ENCODE results near the gene COQ10A. TPM values are rescaled to one million over a fixed set of nuclear protein-coding genes. Genes with fewer than 3 reads are reported as not detected.
A peak's percentile ranks its signal among the peaks of the same experiment; 100 is the strongest.

The COQ10A gene
- polyA plus RNA-seq, 1 experiment = 15.6 TPM

GRCh38 chr12:56241424-56242303 lies 25.1 kb upstream of the COQ10A start:
- POLR2A ChIA-PET = no interaction called here

DNA sequence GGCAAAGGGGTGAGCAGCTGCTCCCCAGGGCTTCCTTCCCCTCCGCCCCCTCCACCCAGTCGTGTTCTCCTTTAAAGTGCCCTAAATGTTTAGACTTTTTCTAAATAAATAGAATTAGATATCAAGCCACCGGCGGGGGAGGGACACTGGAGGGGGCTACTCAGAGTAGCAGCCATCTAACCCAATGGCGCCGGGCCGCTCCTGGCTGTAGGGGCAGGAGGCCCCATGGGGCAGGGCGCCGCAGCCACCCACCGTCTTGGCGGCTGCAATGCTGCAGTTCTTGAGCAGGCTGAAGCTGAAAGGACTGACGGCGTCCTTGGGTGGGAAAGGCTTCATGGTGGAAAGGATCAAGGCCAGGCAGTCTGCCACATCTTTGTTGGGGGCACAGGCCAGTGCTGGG lies 23.8 kb upstream of the COQ10A start:
- no peak overlapping the region for H3K4me3 ChIP-seq (ENCODE audit: low read depth, low read length)
- H3K9me3 ChIP-seq (ENCODE audit: control insufficient read depth, insufficient read depth, low read length) = no peaks in the 10 kb centered on the region; the same call in 1 of the 2 replicates
- POLR2A ChIA-PET = interaction anchor here (0.6 kb wide), 1 partner anchor 88 kb away, joined by 3 read pairs; no protein-coding TSS in a partner anchor
- H3K27ac ChIP-seq (ENCODE audit: low read depth, low read length) = no peak overlapping the region
- no peak for TF ChIP-seq CTCF (IDR thresholded peaks at IDR 0.05; ENCODE audit: low read depth, low read length)
- CTCF ChIA-PET = no interaction called here
- no peaks in the 10 kb centered on the region for H3K27me3 ChIP-seq (ENCODE audit: control insufficient read depth, insufficient read depth, low read length)
- DNase-seq (ENCODE audit: low read depth, low spot score) = no peak

More at GRCh38 chr12:56241424-56242303, 25.1 kb upstream of the COQ10A start:
- Histone ChIP-seq H3K9me3 (ENCODE audit: control insufficient read depth, insufficient read depth, low read length) (no peaks in the 10 kb centered on the region; the same call in 1 of the 2 replicates), H3K27me3 (ENCODE audit: control insufficient read depth, insufficient read depth, low read length) (no peaks in the 10 kb centered on the region), H3K4me3 (ENCODE audit: low read depth, low read length) (no peak overlapping the region), H3K27ac (ENCODE audit: low read depth, low read length) (peak overlapping the region; percentile 2)
- no peak for TF ChIP-seq CTCF (IDR thresholded peaks at IDR 0.05; ENCODE audit: low read depth, low read length)
- CTCF ChIA-PET = no interaction called here
- no peak for DNase-seq (ENCODE audit: low read depth, low spot score)

GRCh38 chr12:56243731-56244181 lies 23.0 kb upstream of the COQ10A start:
- no peak overlapping the region for H3K27ac ChIP-seq (ENCODE audit: low read depth, low read length)
- POLR2A ChIA-PET = no interaction called here

GRCh38 chr12:56244494-56244893 lies 22.2 kb upstream of the COQ10A start:
- no peak overlapping the region for H3K4me3 ChIP-seq (ENCODE audit: low read depth, low read length)
- ChIA-PET CTCF (no interaction called here), POLR2A (no interaction called here)
- no peaks in the 10 kb centered on the region for H3K27me3 ChIP-seq (ENCODE audit: control insufficient read depth, insufficient read depth, low read length)
- H3K27ac ChIP-seq (ENCODE audit: low read depth, low read length) = no peak overlapping the region
- H3K9me3 ChIP-seq (ENCODE audit: control insufficient read depth, insufficient read depth, low read length) = no peaks in the 10 kb centered on the region; the same call in 1 of the 2 replicates
- TF ChIP-seq CTCF (IDR thresholded peaks at IDR 0.05; ENCODE audit: low read depth, low read length) = no peak
- no peak for DNase-seq (ENCODE audit: low read depth, low spot score)

More at GRCh38 chr12:56243731-56244181, 23.0 kb upstream of the COQ10A start:
- TF ChIP-seq CTCF (IDR thresholded peaks at IDR 0.05; ENCODE audit: low read depth, low read length) = no peak
- CTCF ChIA-PET = no interaction called here
- DNase-seq (ENCODE audit: low read depth, low spot score) = no peak
- Histone ChIP-seq H3K9me3 (ENCODE audit: control insufficient read depth, insufficient read depth, low read length) (no peaks in the 10 kb centered on the region; the same call in 1 of the 2 replicates), H3K27me3 (ENCODE audit: control insufficient read depth, insufficient read depth, low read length) (no peaks in the 10 kb centered on the region), H3K4me3 (ENCODE audit: low read depth, low read length) (no peak overlapping the region)

GRCh38 chr12:56247923-56248322 lies 18.8 kb upstream of the COQ10A start:
- TF ChIP-seq CTCF (IDR thresholded peaks at IDR 0.05; ENCODE audit: low read depth, low read length) = no peak
- CTCF ChIA-PET = interaction anchor here (0.6 to 1.2 kb wide), 3 partner anchors 10 to 16 kb away, joined by 3 read pairs; no protein-coding TSS in a partner anchor

More at GRCh38 chr12:56247923-56248322, 18.8 kb upstream of the COQ10A start:
- no peak overlapping the region for H3K4me3 ChIP-seq (ENCODE audit: low read depth, low read length)
- no peaks in the 10 kb centered on the region; the same call in 1 of the 2 replicates for H3K9me3 ChIP-seq (ENCODE audit: control insufficient read depth, insufficient read depth, low read length)
- POLR2A ChIA-PET = interaction anchor here (0.6 to 2.0 kb wide), 3 partner anchors 26 to 1193 kb away, joined by 4 read pairs; partner anchors contain the start of genes CNPY2 and RNF41
- H3K27ac ChIP-seq (ENCODE audit: low read depth, low read length) = no peak overlapping the region
- H3K27me3 ChIP-seq (ENCODE audit: control insufficient read depth, insufficient read depth, low read length) = no peaks in the 10 kb centered on the region
- DNase-seq (ENCODE audit: low read depth, low spot score) = no peak

Measured in AG04450 (cell line).